ENCODE data around the gene UBE2D3.

DNA sequence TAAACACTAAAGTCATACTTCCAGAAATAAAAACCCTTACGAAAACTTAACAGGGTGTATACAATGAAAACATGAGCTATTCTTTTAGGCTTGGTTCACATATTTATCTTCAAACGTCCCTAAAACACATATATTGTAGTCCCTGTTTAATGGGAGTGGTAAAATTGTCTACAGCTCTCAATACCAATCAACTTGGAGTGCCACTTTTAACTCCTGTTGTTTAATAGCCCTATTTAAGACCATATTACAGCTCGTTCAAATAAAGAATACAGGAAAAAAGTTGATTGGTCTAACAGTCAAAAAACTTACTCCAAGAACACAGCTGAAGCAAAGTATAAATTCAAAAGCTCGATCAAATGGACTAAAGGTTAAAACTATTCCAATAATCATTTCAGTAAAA is 3.9 kb downstream of the UBE2D3 start:
- TF ChIP-seq CTCF (IDR thresholded peaks at IDR 0.05) (no peak), POLR2AphosphoS5 (IDR thresholded peaks at IDR 0.05; ENCODE audit: low read depth, low read length) (no peak)
